GM23248 (cell line): ENCODE results near the gene PARP16. TPM values are rescaled to one million over a fixed set of nuclear protein-coding genes. Genes with fewer than 3 reads are reported as not detected.

Experiments
- DNase-seq: peaks from one replicate; pipeline ENCODE4 v3.0.0-alpha.2; 2015
- H2AFZ ChIP-seq: fragments of 200-600 bp; sonication (generic); 2 replicates; pipeline ENCODE4 v1.6.1; 2016; ENCODE audit warnings: antibody characterized with exemption
- H3F3A ChIP-seq: fragments of 200-600 bp; sonication (generic); 2 replicates; pipeline ENCODE4 v1.6.1; 2016; ENCODE audit warnings: mild to moderate bottlenecking, antibody characterized with exemption, mixed run types; ENCODE audit not compliant: insufficient read depth
- H3K27ac ChIP-seq: fragments of 200-600 bp; sonication (generic); 2 replicates; pipeline ENCODE4 v1.5.1; 2016; ENCODE audit warnings: mild to moderate bottlenecking
- H3K27me3 ChIP-seq: fragments of 200-600 bp; sonication (generic); replicated peaks from 2 replicates; pipeline ENCODE4 v1.6.1; 2016; ENCODE audit warnings: mild to moderate bottlenecking; ENCODE audit not compliant: insufficient read depth
- H3K36me3 ChIP-seq: fragments of 200-600 bp; sonication (generic); 2 replicates; pipeline ENCODE4 v1.6.1; 2016; ENCODE audit warnings: low read depth, mild to moderate bottlenecking
- H3K4me1 ChIP-seq: fragments of 200-600 bp; sonication (generic); 2 replicates; pipeline ENCODE4 v1.6.1; 2016; ENCODE audit warnings: mild to moderate bottlenecking; ENCODE audit not compliant: insufficient read depth
- H3K4me2 ChIP-seq: fragments of 200-600 bp; sonication (generic); one replicate; pipeline ENCODE4 v1.6.1; 2016; ENCODE audit warnings: mild to moderate bottlenecking; ENCODE audit not compliant: unreplicated experiment
- H3K4me3 ChIP-seq: fragments of 200-600 bp; sonication (generic); 2 replicates; pipeline ENCODE4 v1.5.1; 2016; ENCODE audit warnings: mild to moderate bottlenecking
- H3K79me2 ChIP-seq: fragments of 200-600 bp; sonication (generic); 2 replicates; pipeline ENCODE4 v1.6.1; 2016; ENCODE audit warnings: mild to moderate bottlenecking; ENCODE audit not compliant: insufficient read depth
- H3K9ac ChIP-seq: fragments of 200-600 bp; sonication (generic); 2 replicates; pipeline ENCODE4 v1.6.1; 2016; ENCODE audit warnings: mild to moderate bottlenecking
- H3K9me2 ChIP-seq: fragments of 200-600 bp; sonication (generic); 2 replicates; pipeline ENCODE4 v1.6.1; 2016; ENCODE audit warnings: mixed run types, mild to moderate bottlenecking, moderate library complexity; ENCODE audit not compliant: insufficient read depth
- H3K9me3 ChIP-seq: fragments of 200-600 bp; sonication (generic); one replicate; pipeline ENCODE4 v1.6.1; 2017; ENCODE audit warnings: low read depth
- H4K20me1 ChIP-seq: fragments of 200-600 bp; sonication (generic); 2 replicates; pipeline ENCODE4 v1.6.0; 2016; ENCODE audit not compliant: insufficient read depth
- EZH2 ChIP-seq: fragments of 200-600 bp; sonication (generic); IDR thresholded peaks from 2 replicates; pipeline ENCODE4 v1.6.1; 2018; ENCODE audit warnings: antibody characterized with exemption, mild to moderate bottlenecking; ENCODE audit not compliant: insufficient read depth, poor library complexity, severe bottlenecking
- EZH2phosphoT487 ChIP-seq: fragments of 200-600 bp; sonication (generic); IDR thresholded peaks from 2 replicates; pipeline ENCODE4 v1.6.1; 2018; ENCODE audit warnings: antibody characterized with exemption, moderate library complexity, mild to moderate bottlenecking, low read depth; ENCODE audit not compliant: insufficient read depth
- WGBS, 2 experiments: methylation state at CpG; one replicate each; pipeline ENCODE4 v1.1.6; 2015 to 2017; ENCODE audit warnings: low lambda C conversion rate in 2 of 2, low coverage in 1 of 2; ENCODE audit errors: missing lambda C conversion rate in 2 of 2; 5-methylcytosine and 5-hydroxymethylcytosine counted together
- in situ Hi-C: fragments of 300-500 bp; cut with MboI; formaldehyde crosslinking; loops from 2 replicates; pipeline ENCODE4 v1.15.0; 2020
- polyA plus RNA-seq: library from polyadenylated mRNA; unstranded; fragments of >200 nt; fragmentation: Nextera tagmentation; extraction: Ambion mirVana; gene quantifications from 2 replicates; pipeline ENCODE4 v1.2.1, GENCODE V29; 2016
- small RNA-seq: library from RNA; depleted of rRNA; stranded (forward); fragments of <200 nt; gene quantifications from one replicate; pipeline ENCODE3, GENCODE V24; 2014; ENCODE audit warnings: low read depth, low replicate concordance
- total RNA-seq: library from RNA; depleted of rRNA; stranded (reverse); fragments of >200 nt; shearing (Covaris generic); gene quantifications from 2 replicates; pipeline ENCODE4 v1.2.3, GENCODE V29; 2014; rRNA removed

PARP16 gene
- total and polyA plus RNA-seq, 2 experiments from 2014 or later, result 5.6 to 7.7 TPM

GRCh38 chr15:65210770-65211481 is 75.8 kb downstream of the PARP16 start, which contains the start of gene CILP:
TSS of gene CILP (minus strand) at chr15:65211473. CDS start at chr15:65209755, 1,718 bp downstream.
- in situ Hi-C loops, result no loop called here
- TF ChIP-seq EZH2, result no peak
- Histone ChIP-seq H3K27me3 (no peaks in the 10 kb centered on the region; the same call in 1 of the 2 replicates), H2AFZ (no peak within 1 kb of the TSS), H3K4me3 (no peak within 1 kb of the TSS), H3K9ac (no peak within 1 kb of the TSS), H3K36me3 (no peaks in the 10 kb centered on the region), H3K4me2 (no peak within 1 kb of the TSS), H3F3A (no peaks in the 10 kb centered on the region), H3K9me3 (no peaks in the 10 kb centered on the region), H4K20me1 (no peaks in the 10 kb centered on the region), H3K27ac (no peak within 1 kb of the TSS), H3K79me2 (no peaks in the 10 kb centered on the region), H3K4me1 (no peaks in the 10 kb centered on the region), H3K9me2 (no peaks in the 10 kb centered on the region)
- DNase-seq, result no peak
- 73 to 76% methylated on average over 8 of the region's 8 CpGs for WGBS, 2 experiments

GRCh38 chr15:65209701-65210643 is 76.7 kb downstream of the PARP16 start:
- H3K9ac ChIP-seq, result no peak overlapping the region
- in situ Hi-C loops, result no loop called here
- H3K27ac ChIP-seq, result no peak overlapping the region
- no peaks in the 10 kb centered on the region for H3K9me2 ChIP-seq
- TF ChIP-seq EZH2phosphoT487 (no peak), EZH2 (no peak)
- H3K79me2 ChIP-seq, result no peaks in the 10 kb centered on the region
- no peaks in the 10 kb centered on the region for H3K4me1 ChIP-seq
- no peaks in the 10 kb centered on the region for H4K20me1 ChIP-seq
- H3K27me3 ChIP-seq, result no peaks in the 10 kb centered on the region; the same call in 1 of the 2 replicates
- no peaks in the 10 kb centered on the region for H3K9me3 ChIP-seq
- peak; percentile 17 for DNase-seq
- no peak overlapping the region for H3K4me3 ChIP-seq
- no peaks in the 10 kb centered on the region for H3K36me3 ChIP-seq
- H3K4me2 ChIP-seq, result no peak overlapping the region
- H3F3A ChIP-seq, result no peaks in the 10 kb centered on the region
- H2AFZ ChIP-seq, result no peak overlapping the region
- 60 to 66% methylated on average over 17 of the region's 17 CpGs for WGBS, 2 experiments

GRCh38 chr15:65208647-65209046 is 78.0 kb downstream of the PARP16 start:
- Histone ChIP-seq H3K36me3 (no peaks in the 10 kb centered on the region), H2AFZ (no peak overlapping the region), H3K4me1 (no peaks in the 10 kb centered on the region), H3K9ac (no peak overlapping the region), H3K4me3 (no peak overlapping the region), H3K79me2 (no peaks in the 10 kb centered on the region), H3K9me2 (no peaks in the 10 kb centered on the region), H4K20me1 (no peaks in the 10 kb centered on the region), H3F3A (no peaks in the 10 kb centered on the region), H3K27me3 (no peaks in the 10 kb centered on the region; the same call in 1 of the 2 replicates), H3K4me2 (no peak overlapping the region), H3K27ac (no peak overlapping the region), H3K9me3 (no peaks in the 10 kb centered on the region)
- no peak for DNase-seq
- no peak for TF ChIP-seq EZH2phosphoT487
- no peak for TF ChIP-seq EZH2
- 78 to 90% methylated on average over 2 of the region's 2 CpGs for WGBS, 2 experiments
- in situ Hi-C loops, result no loop called here

Small RNAs within 50 kb of the gene (small RNA-seq; reads per million reads assigned to genes)
- gene AC068213.1, result not detected
- 835,629 reads per million, percentile 100 among the genes with 10 or more reads in this experiment for gene RNU5A-1
- gene RNU5B-1, result 79,684 reads per million, percentile 100 among the genes with 10 or more reads in this experiment
- gene RNU6-686P, result not detected
- not detected for gene SNORA24B

Other genes with a start within 250 kb of the PARP16 start
- gene SLC51B, start 241.5 kb downstream of the PARP16 start, total RNA-seq, result not detected in 2 replicates
- gene SLC51B, start 241.5 kb downstream of the PARP16 start, polyA plus RNA-seq, result not detected in 2 replicates
- gene RASL12, start 218.9 kb downstream of the PARP16 start, total RNA-seq, result not detected in 2 replicates
- not detected in 2 replicates for gene RASL12, start 218.9 kb downstream of the PARP16 start, polyA plus RNA-seq
- not detected in 2 replicates for gene KBTBD13, start 210.1 kb downstream of the PARP16 start, total RNA-seq
- gene KBTBD13, start 210.1 kb downstream of the PARP16 start, polyA plus RNA-seq, result not detected in 2 replicates
- 0.43 and 0.63 TPM in 2 replicates for gene UBAP1L, start 171.7 kb downstream of the PARP16 start, total RNA-seq
- gene UBAP1L, start 171.7 kb downstream of the PARP16 start, polyA plus RNA-seq, result 0.38 and 0.89 TPM in 2 replicates
- gene PDCD7, start 153.1 kb downstream of the PARP16 start, total RNA-seq, result 11.8 and 13.6 TPM in 2 replicates
- gene PDCD7, start 153.1 kb downstream of the PARP16 start, polyA plus RNA-seq, result 7.5 and 8.4 TPM in 2 replicates
- 28.3 and 33.1 TPM in 2 replicates for gene CLPX, start 101.5 kb downstream of the PARP16 start, total RNA-seq
- gene CLPX, start 101.5 kb downstream of the PARP16 start, polyA plus RNA-seq, result 22.8 and 23.8 TPM in 2 replicates
- under 0.01 and 0.11 TPM in 2 replicates for gene CILP, start 75.4 kb downstream of the PARP16 start, total RNA-seq
- 0.09 TPM in 1 of 2 replicates, not detected in the other for gene CILP, start 75.4 kb downstream of the PARP16 start, polyA plus RNA-seq
- not detected in 2 replicates for gene RNU5A-1, start 9.2 kb upstream of the PARP16 start, total RNA-seq
- not detected in 2 replicates for gene RNU5A-1, start 9.2 kb upstream of the PARP16 start, polyA plus RNA-seq
- gene RNU5B-1, start 17.8 kb upstream of the PARP16 start, total RNA-seq, result not detected in 2 replicates
- gene RNU5B-1, start 17.8 kb upstream of the PARP16 start, polyA plus RNA-seq, result not detected in 2 replicates
- 0.13 TPM in 1 of 2 replicates, not detected in the other for gene IGDCC3, start 91.1 kb upstream of the PARP16 start, total RNA-seq
- 0.11 TPM in 1 of 2 replicates, not detected in the other for gene IGDCC3, start 91.1 kb upstream of the PARP16 start, polyA plus RNA-seq
- 0.32 and 0.51 TPM in 2 replicates for gene IGDCC4, start 136.1 kb upstream of the PARP16 start, total RNA-seq
- gene IGDCC4, start 136.1 kb upstream of the PARP16 start, polyA plus RNA-seq, result 0.39 and 0.62 TPM in 2 replicates
- 21.5 and 28.9 TPM in 2 replicates for gene DPP8, start 230.8 kb upstream of the PARP16 start, total RNA-seq
- gene DPP8, start 230.8 kb upstream of the PARP16 start, polyA plus RNA-seq, result 28.0 and 30.1 TPM in 2 replicates
- 89.7 and 104 TPM in 2 replicates for gene HACD3, start 243.6 kb upstream of the PARP16 start, total RNA-seq
- gene HACD3, start 243.6 kb upstream of the PARP16 start, polyA plus RNA-seq, result 119 and 135 TPM in 2 replicates